Choroid plexus epithelial cell (primary cell): ENCODE data around the gene SUPT6H.

ENCODE experiments used
- DNase-seq: peaks from one replicate; pipeline ENCODE4 v3.0.0-alpha.2; 2010; ENCODE audit warnings: low read depth
- H3K4me3 ChIP-seq: 2 replicates; pipeline ENCODE4 v1.5.1; 2011; ENCODE audit warnings: low read depth, mild to moderate bottlenecking, control low read depth, low read length, moderate library complexity
- CTCF ChIP-seq: conservative IDR thresholded peaks from 2 replicates; pipeline ENCODE4 v1.5.1; 2011; ENCODE audit warnings: low read depth, mild to moderate bottlenecking, control low read depth, inconsistent platforms, low read length, moderate library complexity

Gene SUPT6H

GRCh38 chr17:28686296-28686695, 24.3 kb downstream of the SUPT6H start:
- DNase-seq: no peak
- TF ChIP-seq CTCF: no peak
- H3K4me3 ChIP-seq: no peak overlapping the region

GRCh38 chr17:28688481-28688880, 26.5 kb downstream of the SUPT6H start:
- no peak for TF ChIP-seq CTCF
- no peak for DNase-seq
- no peak overlapping the region for H3K4me3 ChIP-seq

- no peak overlapping the region for H3K4me3 ChIP-seq
- TF ChIP-seq CTCF: no peak
- no peak for DNase-seq
Observed at GRCh38 chr17:28689011-28689410, 27.0 kb downstream of the SUPT6H start.

GRCh38 chr17:28693869-28694268, 31.9 kb downstream of the SUPT6H start:
- no peak for TF ChIP-seq CTCF
- no peak for DNase-seq

GRCh38 chr17:28698253-28698941, 36.4 kb downstream of the SUPT6H start:
- no peak for DNase-seq
- no peak overlapping the region for H3K4me3 ChIP-seq
- no peak for TF ChIP-seq CTCF

More at GRCh38 chr17:28693869-28694268, 31.9 kb downstream of the SUPT6H start:
- H3K4me3 ChIP-seq: no peak overlapping the region

- no peak overlapping the region for H3K4me3 ChIP-seq
- TF ChIP-seq CTCF: no peak
- no peak for DNase-seq
Observed at GRCh38 chr17:28700278-28700677, 38.3 kb downstream of the SUPT6H start.

GRCh38 chr17:28700830-28701492, 39.0 kb downstream of the SUPT6H start:
- DNase-seq: no peak
- no peak for TF ChIP-seq CTCF
- no peak overlapping the region for H3K4me3 ChIP-seq
